ENCODE results near the gene NELL1.

Gene NELL1

DNA sequence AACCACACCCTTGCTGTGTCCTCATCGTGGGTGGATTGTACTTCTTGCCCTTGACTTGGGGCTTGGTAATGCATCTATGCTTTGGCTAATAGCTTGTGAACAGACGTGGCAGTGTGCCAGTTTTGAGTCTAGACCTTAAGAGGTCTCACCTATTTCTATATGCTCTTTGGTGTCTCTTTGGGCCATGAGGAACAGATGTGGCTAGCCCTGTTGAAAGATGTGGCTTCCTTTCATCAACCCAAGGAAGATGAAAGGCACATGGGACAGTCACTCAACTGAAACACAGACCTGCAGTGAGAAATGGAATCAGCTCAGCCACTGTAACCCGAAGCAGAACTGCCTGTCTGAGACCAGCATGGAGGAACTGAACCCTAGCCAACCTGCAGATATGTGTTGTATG lies 7.9 kb upstream of the NELL1 start:
- TF ChIP-seq, protein P1, sequence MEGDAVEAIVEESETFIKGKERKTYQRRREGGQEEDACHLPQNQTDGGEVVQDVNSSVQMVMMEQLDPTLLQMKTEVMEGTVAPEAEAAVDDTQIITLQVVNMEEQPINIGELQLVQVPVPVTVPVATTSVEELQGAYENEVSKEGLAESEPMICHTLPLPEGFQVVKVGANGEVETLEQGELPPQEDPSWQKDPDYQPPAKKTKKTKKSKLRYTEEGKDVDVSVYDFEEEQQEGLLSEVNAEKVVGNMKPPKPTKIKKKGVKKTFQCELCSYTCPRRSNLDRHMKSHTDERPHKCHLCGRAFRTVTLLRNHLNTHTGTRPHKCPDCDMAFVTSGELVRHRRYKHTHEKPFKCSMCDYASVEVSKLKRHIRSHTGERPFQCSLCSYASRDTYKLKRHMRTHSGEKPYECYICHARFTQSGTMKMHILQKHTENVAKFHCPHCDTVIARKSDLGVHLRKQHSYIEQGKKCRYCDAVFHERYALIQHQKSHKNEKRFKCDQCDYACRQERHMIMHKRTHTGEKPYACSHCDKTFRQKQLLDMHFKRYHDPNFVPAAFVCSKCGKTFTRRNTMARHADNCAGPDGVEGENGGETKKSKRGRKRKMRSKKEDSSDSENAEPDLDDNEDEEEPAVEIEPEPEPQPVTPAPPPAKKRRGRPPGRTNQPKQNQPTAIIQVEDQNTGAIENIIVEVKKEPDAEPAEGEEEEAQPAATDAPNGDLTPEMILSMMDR (IDR thresholded peaks at IDR 0.05; ENCODE audit: low read length, missing control alignments): no peak
- no peak overlapping the region for H3K4me3 ChIP-seq (replicated peaks; ENCODE audit: low read depth, low read length)
- DNase-seq (ENCODE audit: low read depth): no peak

GRCh38 chr11:20661850-20662249 lies 7.5 kb upstream of the NELL1 start:
- TF ChIP-seq, protein P1 (IDR thresholded peaks at IDR 0.05; ENCODE audit: low read length, missing control alignments): no peak
- no peak for DNase-seq (ENCODE audit: low read depth)
- no peak overlapping the region for H3K4me3 ChIP-seq (replicated peaks; ENCODE audit: low read depth, low read length)

- H3K4me3 ChIP-seq (replicated peaks; ENCODE audit: low read depth, low read length): no peak overlapping the region
- no peak for DNase-seq (ENCODE audit: low read depth)
- TF ChIP-seq, protein P1 (IDR thresholded peaks at IDR 0.05; ENCODE audit: low read length, missing control alignments): no peak
Observed at GRCh38 chr11:20668131-20668809, 1.1 kb upstream of the NELL1 start.

- no peak overlapping the region for H3K4me3 ChIP-seq (replicated peaks; ENCODE audit: low read depth, low read length)
- TF ChIP-seq, protein P1 (IDR thresholded peaks at IDR 0.05; ENCODE audit: low read length, missing control alignments): no peak
- DNase-seq (ENCODE audit: low read depth): no peak
Observed at GRCh38 chr11:20669820-20670684, 666 bp downstream of the NELL1 start.

GRCh38 chr11:20670932-20671403 lies 1.6 kb downstream of the NELL1 start:
- no peak overlapping the region for H3K4me3 ChIP-seq (replicated peaks; ENCODE audit: low read depth, low read length)
- TF ChIP-seq, protein P1 (IDR thresholded peaks at IDR 0.05; ENCODE audit: low read length, missing control alignments): no peak
- no peak for DNase-seq (ENCODE audit: low read depth)

DNA sequence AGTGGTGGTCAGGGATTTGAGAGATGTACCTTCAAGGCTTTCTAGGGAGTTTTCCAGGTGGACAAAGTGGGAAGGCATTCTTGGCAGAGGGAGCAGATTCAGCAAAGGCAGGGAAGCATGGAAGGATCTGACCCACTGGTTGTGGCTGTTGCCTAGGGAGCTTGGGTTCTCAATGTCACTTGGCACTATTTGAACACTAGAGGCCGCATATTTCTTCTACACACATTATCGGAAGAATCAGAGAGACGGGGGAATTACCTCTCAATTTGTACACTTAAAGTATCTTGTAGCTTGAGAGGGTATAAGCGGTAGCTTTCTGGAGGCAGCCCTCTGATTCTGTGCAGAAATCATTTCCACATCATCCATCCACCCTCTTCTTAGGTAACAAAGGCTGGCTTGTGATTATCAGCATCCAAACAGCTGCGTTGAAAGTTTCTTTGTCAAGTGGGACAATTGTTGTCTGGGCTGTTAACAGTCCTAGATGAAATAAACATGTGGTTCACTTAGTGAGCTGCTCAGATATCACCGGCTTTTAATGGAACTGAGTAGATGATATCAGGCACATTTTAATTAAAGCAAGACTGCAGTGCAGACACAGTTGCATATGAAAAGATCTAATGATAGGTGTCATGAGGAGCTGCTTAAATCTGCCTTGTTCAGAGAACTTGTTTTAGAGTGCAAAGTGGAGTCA lies 2.6 kb downstream of the NELL1 start:
- no peak overlapping the region for H3K4me3 ChIP-seq (replicated peaks; ENCODE audit: low read depth, low read length)
- TF ChIP-seq, protein P1 (IDR thresholded peaks at IDR 0.05; ENCODE audit: low read length, missing control alignments): peak; percentile 25
- peak; percentile 3 for DNase-seq (ENCODE audit: low read depth)
